Measurements from ENCODE around the gene ADGRA3. TPM values are rescaled to one million over a fixed set of nuclear protein-coding genes. Genes with fewer than 3 reads are reported as not detected.

Gene ADGRA3
- total RNA-seq, 1 experiment from 2014 or later: 29.0 TPM

DNA sequence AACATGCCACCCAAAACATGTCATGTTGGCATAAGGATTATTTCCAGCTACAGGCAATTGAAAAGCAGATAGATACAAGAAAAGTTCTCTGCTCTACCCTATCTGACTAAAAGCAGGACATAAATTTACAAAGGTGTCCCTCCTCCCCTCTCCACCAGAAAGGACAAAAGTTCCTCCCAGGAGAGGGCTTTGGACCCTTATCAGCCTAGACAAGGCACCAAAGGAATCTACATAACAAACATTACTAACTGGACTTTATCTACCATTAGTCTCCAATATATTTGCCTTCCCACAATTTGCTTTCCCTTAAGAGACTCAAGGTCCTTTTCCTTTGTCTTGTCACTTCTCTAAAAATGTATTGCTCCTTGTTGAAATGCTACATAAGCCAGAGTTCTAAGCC, 55.6 kb downstream of the ADGRA3 start:
- H3K9ac ChIP-seq (ENCODE audit: low read length): no peak overlapping the region
- no peaks in the 10 kb centered on the region for H3K9me2 ChIP-seq (replicated peaks; ENCODE audit: low read length)
- no peak for DNase-seq
- peaks cover 8% of the 10 kb centered on the region for H3K4me1 ChIP-seq (ENCODE audit: insufficient read depth, low read length)
- H3K27me3 ChIP-seq (ENCODE audit: low read length): no peaks in the 10 kb centered on the region
- no TSS peak for BruUV-seq (replicated peaks)
- TF ChIP-seq EZH2phosphoT487 (IDR thresholded peaks at IDR 0.05; ENCODE audit: borderline replicate concordance, low read length) (no peak), EZH2 (IDR thresholded peaks at IDR 0.05; ENCODE audit: low read length, unreplicated experiment) (no peak)
- TF ChIP-seq, protein P1, sequence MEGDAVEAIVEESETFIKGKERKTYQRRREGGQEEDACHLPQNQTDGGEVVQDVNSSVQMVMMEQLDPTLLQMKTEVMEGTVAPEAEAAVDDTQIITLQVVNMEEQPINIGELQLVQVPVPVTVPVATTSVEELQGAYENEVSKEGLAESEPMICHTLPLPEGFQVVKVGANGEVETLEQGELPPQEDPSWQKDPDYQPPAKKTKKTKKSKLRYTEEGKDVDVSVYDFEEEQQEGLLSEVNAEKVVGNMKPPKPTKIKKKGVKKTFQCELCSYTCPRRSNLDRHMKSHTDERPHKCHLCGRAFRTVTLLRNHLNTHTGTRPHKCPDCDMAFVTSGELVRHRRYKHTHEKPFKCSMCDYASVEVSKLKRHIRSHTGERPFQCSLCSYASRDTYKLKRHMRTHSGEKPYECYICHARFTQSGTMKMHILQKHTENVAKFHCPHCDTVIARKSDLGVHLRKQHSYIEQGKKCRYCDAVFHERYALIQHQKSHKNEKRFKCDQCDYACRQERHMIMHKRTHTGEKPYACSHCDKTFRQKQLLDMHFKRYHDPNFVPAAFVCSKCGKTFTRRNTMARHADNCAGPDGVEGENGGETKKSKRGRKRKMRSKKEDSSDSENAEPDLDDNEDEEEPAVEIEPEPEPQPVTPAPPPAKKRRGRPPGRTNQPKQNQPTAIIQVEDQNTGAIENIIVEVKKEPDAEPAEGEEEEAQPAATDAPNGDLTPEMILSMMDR (conservative IDR thresholded peaks at IDR 0.05; ENCODE audit: low read depth, low read length): no peak
- no peak for ATAC-seq
- no peak overlapping the region for H3K4me2 ChIP-seq (ENCODE audit: low read length)
- no peaks in the 10 kb centered on the region for H3K9me3 ChIP-seq (ENCODE audit: low read length)
- H3F3A ChIP-seq (ENCODE audit: low read length, unreplicated experiment): no peaks in the 10 kb centered on the region
- 0 out of 2 replicates have a peak, but pooled peaks cover under 1% of the 10 kb centered on the region for H3K79me2 ChIP-seq (ENCODE audit: low read length)
- no peaks in the 10 kb centered on the region for H3K36me3 ChIP-seq (ENCODE audit: low read depth, low read length)
- ChIA-PET CTCF (no interaction called here), POLR2A (ENCODE audit: unreplicated experiment) (no interaction called here)
- no peaks in the 10 kb centered on the region for H4K20me1 ChIP-seq (ENCODE audit: low read length)
- intact Hi-C loops (cut with micrococcal nuclease): no loop called here
- no peak overlapping the region for H3K4me3 ChIP-seq (ENCODE audit: low read length)
- H3K27ac ChIP-seq (ENCODE audit: low read length): no peak overlapping the region
- H2AFZ ChIP-seq (ENCODE audit: low read length): no peak overlapping the region

DNA sequence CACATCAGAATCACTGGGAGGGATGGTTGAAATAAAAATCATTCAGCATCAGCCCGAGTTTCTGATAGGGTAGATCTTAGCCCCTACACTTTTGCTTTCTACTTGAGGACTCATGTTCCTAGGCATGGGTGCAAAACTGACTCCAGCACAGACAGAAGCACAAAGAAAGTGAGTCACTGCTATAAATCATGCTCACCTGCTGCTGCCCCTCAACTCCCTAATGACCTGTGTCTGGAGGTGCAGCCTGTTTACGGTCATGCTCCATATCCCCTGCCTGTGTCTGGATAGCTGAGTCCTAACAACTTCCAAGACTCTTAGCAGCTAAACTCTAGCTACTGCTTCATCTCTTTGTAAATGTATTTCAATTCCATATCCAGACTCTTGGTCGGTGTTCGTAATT, 57.8 kb downstream of the ADGRA3 start:
- DNase-seq (peak; percentile 31), ATAC-seq (peak; percentile 67)
- Histone ChIP-seq H3K79me2 (ENCODE audit: low read length) (no peaks in the 10 kb centered on the region), H3K4me1 (ENCODE audit: insufficient read depth, low read length) (peaks cover 8% of the 10 kb centered on the region), H3K9me2 (replicated peaks; ENCODE audit: low read length) (no peaks in the 10 kb centered on the region), H3K36me3 (ENCODE audit: low read depth, low read length) (no peaks in the 10 kb centered on the region), H2AFZ (ENCODE audit: low read length) (no peak overlapping the region), H3K9ac (ENCODE audit: low read length) (no peak overlapping the region), H3K4me3 (ENCODE audit: low read length) (no peak overlapping the region), H3K27me3 (ENCODE audit: low read length) (no peaks in the 10 kb centered on the region), H4K20me1 (ENCODE audit: low read length) (no peaks in the 10 kb centered on the region), H3K4me2 (ENCODE audit: low read length) (no peak overlapping the region), H3F3A (ENCODE audit: low read length, unreplicated experiment) (no peaks in the 10 kb centered on the region), H3K27ac (ENCODE audit: low read length) (no peak overlapping the region), H3K9me3 (ENCODE audit: low read length) (no peaks in the 10 kb centered on the region)
- TF ChIP-seq EZH2phosphoT487 (IDR thresholded peaks at IDR 0.05; ENCODE audit: borderline replicate concordance, low read length) (no peak), EZH2 (IDR thresholded peaks at IDR 0.05; ENCODE audit: low read length, unreplicated experiment) (no peak)
- TF ChIP-seq, protein P1 (conservative IDR thresholded peaks at IDR 0.05; ENCODE audit: low read depth, low read length): no peak
- intact Hi-C loops (cut with micrococcal nuclease): no loop called here
- ChIA-PET CTCF (no interaction called here), POLR2A (ENCODE audit: unreplicated experiment) (no interaction called here)
- BruUV-seq (replicated peaks): no TSS peak

DNA sequence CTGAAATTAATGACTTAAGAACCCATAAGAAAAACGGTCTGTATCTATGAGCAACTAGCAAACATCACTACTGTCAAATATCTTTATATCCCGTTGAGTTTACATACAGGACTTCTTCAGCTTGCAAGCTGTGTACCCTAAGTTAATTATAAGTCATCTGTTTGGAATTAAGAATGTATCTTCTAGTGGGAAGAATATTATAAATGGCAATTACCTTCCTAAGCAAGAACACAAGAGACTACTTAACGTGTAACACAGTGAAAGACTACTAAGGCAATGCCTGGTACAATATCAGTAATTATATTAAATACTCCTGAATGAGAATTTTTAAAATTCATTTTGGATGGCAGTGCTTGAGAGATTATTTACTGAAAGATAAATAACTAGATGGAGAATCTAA, 58.5 kb downstream of the ADGRA3 start:
- TF ChIP-seq, protein P1 (conservative IDR thresholded peaks at IDR 0.05; ENCODE audit: low read depth, low read length): no peak
- no peak for TF ChIP-seq EZH2phosphoT487 (IDR thresholded peaks at IDR 0.05; ENCODE audit: borderline replicate concordance, low read length)
- TF ChIP-seq EZH2 (IDR thresholded peaks at IDR 0.05; ENCODE audit: low read length, unreplicated experiment): no peak
- intact Hi-C loops (cut with micrococcal nuclease): no loop called here
- H3K27ac ChIP-seq (ENCODE audit: low read length): no peak overlapping the region
- no peak overlapping the region for H2AFZ ChIP-seq (ENCODE audit: low read length)
- no peaks in the 10 kb centered on the region for H3K27me3 ChIP-seq (ENCODE audit: low read length)
- BruUV-seq (replicated peaks): no TSS peak
- H3K79me2 ChIP-seq (ENCODE audit: low read length): no peaks in the 10 kb centered on the region
- no peaks in the 10 kb centered on the region for H3K36me3 ChIP-seq (ENCODE audit: low read depth, low read length)
- peaks cover 8% of the 10 kb centered on the region for H3K4me1 ChIP-seq (ENCODE audit: insufficient read depth, low read length)
- H3K9me2 ChIP-seq (replicated peaks; ENCODE audit: low read length): no peaks in the 10 kb centered on the region
- H3F3A ChIP-seq (ENCODE audit: low read length, unreplicated experiment): no peaks in the 10 kb centered on the region
- DNase-seq (no peak), ATAC-seq (no peak)
- H3K4me2 ChIP-seq (ENCODE audit: low read length): no peak overlapping the region
- CTCF ChIA-PET: no interaction called here
- no peak overlapping the region for H3K4me3 ChIP-seq (ENCODE audit: low read length)
- no peaks in the 10 kb centered on the region for H3K9me3 ChIP-seq (ENCODE audit: low read length)
- POLR2A ChIA-PET (ENCODE audit: unreplicated experiment): no interaction called here
- no peaks in the 10 kb centered on the region for H4K20me1 ChIP-seq (ENCODE audit: low read length)
- no peak overlapping the region for H3K9ac ChIP-seq (ENCODE audit: low read length)
